ENCODE data around the gene ZBTB45.

GRCh38 chr19:58551123-58551497 is 31.5 kb upstream of the ZBTB45 start:
- TF ChIP-seq CTCF (IDR thresholded peaks at IDR 0.05) (no peak), EZH2 (IDR thresholded peaks at IDR 0.05; ENCODE audit: borderline replicate concordance, insufficient read depth, low read depth, low read length, poor library complexity, severe bottlenecking) (no peak)
